Hepatocyte (in vitro differentiated cells): ENCODE measurements around the gene C6orf136. TPM values are rescaled to one million over a fixed set of nuclear protein-coding genes. Genes with fewer than 3 reads are reported as not detected.

Experiments
- DNase-seq: peaks from one replicate; pipeline ENCODE4 v3.0.0-alpha.2; 2016; ENCODE audit warnings: low spot score
- H2AFZ ChIP-seq: fragments of 200-600 bp; sonication (generic); 2 replicates; pipeline ENCODE4 v1.6.0; 2016; ENCODE audit warnings: antibody characterized with exemption, mild to moderate bottlenecking
- H3K27ac ChIP-seq: fragments of 200-600 bp; sonication (generic); 2 replicates; pipeline ENCODE4 v1.5.1; 2016; ENCODE audit warnings: mild to moderate bottlenecking
- H3K27me3 ChIP-seq: fragments of 200-600 bp; sonication (generic); 2 replicates; pipeline ENCODE4 v1.6.1; 2016
- H3K36me3 ChIP-seq: fragments of 200-600 bp; sonication (generic); replicated peaks from 2 replicates; pipeline ENCODE4 v1.5.1; 2016; ENCODE audit warnings: low read depth; ENCODE audit not compliant: insufficient read depth
- H3K4me1 ChIP-seq: fragments of 200-600 bp; sonication (generic); 2 replicates; pipeline ENCODE4 v1.5.1; 2016; ENCODE audit warnings: mild to moderate bottlenecking, moderate library complexity; ENCODE audit not compliant: insufficient read depth
- H3K4me2 ChIP-seq: fragments of 200-600 bp; sonication (generic); 2 replicates; pipeline ENCODE4 v1.6.0; 2016
- H3K4me3 ChIP-seq: fragments of 200-600 bp; sonication (generic); 2 replicates; pipeline ENCODE4 v1.5.1; 2016; ENCODE audit warnings: mild to moderate bottlenecking
- H3K79me2 ChIP-seq: fragments of 200-600 bp; sonication (generic); 2 replicates; pipeline ENCODE4 v1.6.0; 2017; ENCODE audit warnings: mild to moderate bottlenecking
- H3K9me2 ChIP-seq: fragments of 200-600 bp; sonication (generic); replicated peaks from 2 replicates; pipeline ENCODE4 v1.6.0; 2017; ENCODE audit warnings: mild to moderate bottlenecking; ENCODE audit not compliant: insufficient read depth
- H3K9me3 ChIP-seq: fragments of 200-600 bp; sonication (generic); 2 replicates; pipeline ENCODE4 v1.5.1; 2016; ENCODE audit warnings: low read depth, mild to moderate bottlenecking
- H4K20me1 ChIP-seq: fragments of 200-600 bp; sonication (generic); 2 replicates; pipeline ENCODE4 v1.6.0; 2016; ENCODE audit warnings: mild to moderate bottlenecking; ENCODE audit not compliant: insufficient read depth, poor library complexity, severe bottlenecking
- EZH2 ChIP-seq: fragments of 200-600 bp; sonication (generic); IDR thresholded peaks from 2 replicates; pipeline ENCODE4 v1.6.1; 2016; ENCODE audit warnings: antibody characterized with exemption, mild to moderate bottlenecking, borderline replicate concordance
- EZH2phosphoT487 ChIP-seq: fragments of 200-600 bp; sonication (generic); IDR thresholded peaks from one replicate; pipeline ENCODE4 v1.6.1; 2018; ENCODE audit warnings: antibody characterized with exemption, mild to moderate bottlenecking, low read depth, moderate library complexity; ENCODE audit not compliant: unreplicated experiment, severe bottlenecking
- WGBS: methylation state at CpG from one replicate; pipeline ENCODE4 v1.1.6; 2016; ENCODE audit warnings: low lambda C conversion rate; ENCODE audit errors: missing lambda C conversion rate; 5-methylcytosine and 5-hydroxymethylcytosine counted together
- polyA plus RNA-seq: library from polyadenylated mRNA; unstranded; fragments of >200 nt; fragmentation: Nextera tagmentation; extraction: Ambion mirVana; gene quantifications from 2 replicates; pipeline ENCODE4 v1.2.1, GENCODE V29; 2016
- total RNA-seq: library from RNA; depleted of rRNA; stranded (reverse); fragments of >200 nt; gene quantifications from 2 replicates; pipeline ENCODE4 v1.2.3, GENCODE V29; 2014
- TF ChIP-seq, protein P1 (sequence below): fragments of 200-600 bp; sonication (generic); IDR thresholded peaks from 2 replicates; pipeline ENCODE4 v1.5.1; 2016; ENCODE audit warnings: antibody characterized with exemption, mild to moderate bottlenecking; ENCODE audit not compliant: poor library complexity

Gene C6orf136
- total and polyA plus RNA-seq, 2 experiments from 2014 or later = 8.7 to 16.9 TPM

DNA sequence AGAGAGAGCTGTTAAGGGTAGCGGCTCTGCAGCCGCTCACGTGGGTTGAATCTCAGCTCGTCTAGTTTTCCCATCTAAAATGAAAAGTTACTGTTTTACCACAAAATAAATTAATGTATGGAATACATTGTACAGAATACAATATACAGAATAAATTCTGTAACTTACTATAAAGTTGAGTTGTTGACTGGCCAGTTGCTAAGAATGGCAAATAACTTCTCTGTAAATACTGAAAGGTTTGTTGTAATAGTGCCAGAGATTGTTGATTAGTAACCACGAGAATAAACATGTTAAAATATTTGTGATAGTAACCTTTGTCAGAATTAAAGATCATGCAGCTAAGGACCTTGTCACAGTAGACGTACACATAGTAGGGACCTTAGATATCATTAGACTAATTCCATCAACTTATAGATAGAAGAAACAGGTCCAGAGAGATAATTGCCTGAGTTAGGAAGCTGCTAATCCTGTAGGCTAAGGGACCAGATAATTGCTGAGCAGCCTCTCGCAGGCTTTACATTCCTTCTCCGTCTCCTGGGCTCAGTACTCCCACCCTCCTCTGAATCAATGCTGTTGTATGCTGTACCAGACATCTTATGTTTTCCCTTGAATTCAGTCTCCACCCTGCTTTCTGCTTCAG, 44.4 kb downstream of the C6orf136 start:
- Histone ChIP-seq H3K9me2 (no peaks in the 10 kb centered on the region), H2AFZ (peak overlapping the region; percentile 57), H3K4me2 (peak overlapping the region; percentile 77), H3K79me2 (peaks cover 19% of the 10 kb centered on the region), H3K36me3 (no peaks in the 10 kb centered on the region), H4K20me1 (no peaks in the 10 kb centered on the region), H3K4me3 (peak overlapping the region; percentile 13), H3K27ac (peak overlapping the region; percentile 79), H3K9me3 (no peaks in the 10 kb centered on the region), H3K27me3 (no peaks in the 10 kb centered on the region), H3K4me1 (peaks cover 14% of the 10 kb centered on the region)
- TF ChIP-seq EZH2 (no peak), EZH2phosphoT487 (no peak)
- TF ChIP-seq, protein P1, sequence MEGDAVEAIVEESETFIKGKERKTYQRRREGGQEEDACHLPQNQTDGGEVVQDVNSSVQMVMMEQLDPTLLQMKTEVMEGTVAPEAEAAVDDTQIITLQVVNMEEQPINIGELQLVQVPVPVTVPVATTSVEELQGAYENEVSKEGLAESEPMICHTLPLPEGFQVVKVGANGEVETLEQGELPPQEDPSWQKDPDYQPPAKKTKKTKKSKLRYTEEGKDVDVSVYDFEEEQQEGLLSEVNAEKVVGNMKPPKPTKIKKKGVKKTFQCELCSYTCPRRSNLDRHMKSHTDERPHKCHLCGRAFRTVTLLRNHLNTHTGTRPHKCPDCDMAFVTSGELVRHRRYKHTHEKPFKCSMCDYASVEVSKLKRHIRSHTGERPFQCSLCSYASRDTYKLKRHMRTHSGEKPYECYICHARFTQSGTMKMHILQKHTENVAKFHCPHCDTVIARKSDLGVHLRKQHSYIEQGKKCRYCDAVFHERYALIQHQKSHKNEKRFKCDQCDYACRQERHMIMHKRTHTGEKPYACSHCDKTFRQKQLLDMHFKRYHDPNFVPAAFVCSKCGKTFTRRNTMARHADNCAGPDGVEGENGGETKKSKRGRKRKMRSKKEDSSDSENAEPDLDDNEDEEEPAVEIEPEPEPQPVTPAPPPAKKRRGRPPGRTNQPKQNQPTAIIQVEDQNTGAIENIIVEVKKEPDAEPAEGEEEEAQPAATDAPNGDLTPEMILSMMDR = no peak
- no peak for DNase-seq
- 19% methylated on average over 8 of the region's 8 CpGs for WGBS

DNA sequence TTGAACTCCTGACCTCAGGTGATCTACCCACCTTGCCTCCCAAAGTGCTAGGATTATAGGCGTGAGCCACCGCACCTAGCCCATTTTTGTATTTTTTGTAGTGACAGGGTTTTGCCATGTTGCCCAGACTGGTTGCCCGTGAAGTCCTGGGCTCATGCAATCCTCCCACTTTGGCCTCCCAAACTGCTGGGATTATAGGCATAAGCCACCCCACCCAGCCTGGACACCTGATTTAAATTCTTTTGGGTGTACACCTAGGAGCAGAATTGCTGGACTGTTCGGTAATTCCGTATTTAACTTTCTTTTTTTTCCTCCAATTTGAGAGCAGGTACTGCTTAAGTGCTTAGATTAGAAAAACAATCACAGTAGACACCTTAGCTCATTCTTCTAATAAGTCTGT, 49.5 kb downstream of the C6orf136 start:
- Histone ChIP-seq H2AFZ (no peak overlapping the region), H3K4me3 (no peak overlapping the region), H3K36me3 (no peaks in the 10 kb centered on the region), H4K20me1 (no peaks in the 10 kb centered on the region), H3K9me3 (no peaks in the 10 kb centered on the region), H3K4me1 (peaks cover 4% of the 10 kb centered on the region), H3K79me2 (no peaks in the 10 kb centered on the region), H3K4me2 (no peak overlapping the region), H3K27me3 (no peaks in the 10 kb centered on the region), H3K9me2 (no peaks in the 10 kb centered on the region), H3K27ac (no peak overlapping the region)
- 95% methylated on average over 5 of the region's 5 CpGs for WGBS
- TF ChIP-seq EZH2 (no peak), EZH2phosphoT487 (no peak)
- TF ChIP-seq, protein P1 = no peak
- DNase-seq = no peak

DNA sequence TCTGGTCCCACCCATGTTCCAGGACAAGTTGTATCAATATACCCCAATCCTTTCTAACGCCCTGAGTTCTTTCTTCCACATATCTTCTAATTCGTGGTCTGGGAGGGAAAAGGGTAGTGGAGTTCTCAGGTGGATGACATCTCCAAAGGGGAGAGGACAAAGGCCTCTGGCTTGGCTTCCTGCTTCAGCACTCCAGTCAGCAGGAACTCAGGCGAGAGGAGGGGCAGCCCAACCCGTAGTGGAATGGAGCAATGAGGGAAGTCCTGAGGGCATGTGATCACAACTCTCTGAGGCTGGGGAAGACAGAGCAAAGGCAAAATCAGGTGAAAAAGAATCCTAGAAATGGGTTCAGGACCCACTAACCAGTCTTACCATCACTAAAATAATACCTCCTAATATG, 53.4 kb downstream of the C6orf136 start:
- Histone ChIP-seq H3K27ac (no peak overlapping the region), H3K4me2 (no peak overlapping the region), H3K4me3 (no peak overlapping the region), H2AFZ (no peak overlapping the region), H3K4me1 (peaks cover 4% of the 10 kb centered on the region), H3K9me2 (no peaks in the 10 kb centered on the region), H3K27me3 (no peaks in the 10 kb centered on the region), H3K79me2 (no peaks in the 10 kb centered on the region), H3K36me3 (no peaks in the 10 kb centered on the region), H4K20me1 (no peaks in the 10 kb centered on the region), H3K9me3 (no peaks in the 10 kb centered on the region)
- no peak for TF ChIP-seq EZH2
- whole genome bisulfite sequencing = 90% methylated on average over 4 of the region's 4 CpGs
- DNase-seq = no peak

Other genes with a start within 250 kb of the C6orf136 start
- 155 and 158 TPM in 2 replicates for gene HLA-E, start 157.6 kb upstream of the C6orf136 start, total RNA-seq
- gene HLA-E, start 157.6 kb upstream of the C6orf136 start, polyA plus RNA-seq = 141 and 163 TPM in 2 replicates
- 29.5 and 33.2 TPM in 2 replicates for gene GNL1, start 90.6 kb upstream of the C6orf136 start, total RNA-seq
- 81.1 and 101 TPM in 2 replicates for gene GNL1, start 90.6 kb upstream of the C6orf136 start, polyA plus RNA-seq
- 10.1 and 10.8 TPM in 2 replicates for gene PRR3, start 89.8 kb upstream of the C6orf136 start, total RNA-seq
- gene PRR3, start 89.8 kb upstream of the C6orf136 start, polyA plus RNA-seq = 7.8 and 9.3 TPM in 2 replicates
- 36.5 and 44.1 TPM in 2 replicates for gene ABCF1, start 75.7 kb upstream of the C6orf136 start, total RNA-seq
- gene ABCF1, start 75.7 kb upstream of the C6orf136 start, polyA plus RNA-seq = 62.0 and 71.3 TPM in 2 replicates
- gene PPP1R10, start 29.9 kb upstream of the C6orf136 start, total RNA-seq = 34.5 and 36.2 TPM in 2 replicates
- 38.2 and 38.6 TPM in 2 replicates for gene PPP1R10, start 29.9 kb upstream of the C6orf136 start, polyA plus RNA-seq
- gene MRPS18B, start 29.3 kb upstream of the C6orf136 start, total RNA-seq = 38.7 and 40.1 TPM in 2 replicates
- 59.4 and 60.9 TPM in 2 replicates for gene MRPS18B, start 29.3 kb upstream of the C6orf136 start, polyA plus RNA-seq
- gene ATAT1, start 20.3 kb upstream of the C6orf136 start, total RNA-seq = 6.9 and 7.0 TPM in 2 replicates
- 18.3 and 19.7 TPM in 2 replicates for gene ATAT1, start 20.3 kb upstream of the C6orf136 start, polyA plus RNA-seq
- gene DHX16, start 25.9 kb downstream of the C6orf136 start, total RNA-seq = 18.2 and 19.4 TPM in 2 replicates
- gene DHX16, start 25.9 kb downstream of the C6orf136 start, polyA plus RNA-seq = 28.4 and 31.4 TPM in 2 replicates
- gene PPP1R18, start 39.5 kb downstream of the C6orf136 start, total RNA-seq = 12.0 and 13.2 TPM in 2 replicates
- gene PPP1R18, start 39.5 kb downstream of the C6orf136 start, polyA plus RNA-seq = 11.3 and 11.7 TPM in 2 replicates
- gene NRM, start 43.9 kb downstream of the C6orf136 start, total RNA-seq = 7.2 and 7.8 TPM in 2 replicates
- gene NRM, start 43.9 kb downstream of the C6orf136 start, polyA plus RNA-seq = 17.2 and 21.0 TPM in 2 replicates
- 3.3 and 8.7 TPM in 2 replicates for gene MDC1, start 70.1 kb downstream of the C6orf136 start, total RNA-seq
- 9.8 and 9.9 TPM in 2 replicates for gene MDC1, start 70.1 kb downstream of the C6orf136 start, polyA plus RNA-seq
- gene TUBB, start 73.2 kb downstream of the C6orf136 start, total RNA-seq = 460 and 470 TPM in 2 replicates
- gene TUBB, start 73.2 kb downstream of the C6orf136 start, polyA plus RNA-seq = 414 and 433 TPM in 2 replicates
- 93.5 and 103 TPM in 2 replicates for gene FLOT1, start 95.6 kb downstream of the C6orf136 start, total RNA-seq
- gene FLOT1, start 95.6 kb downstream of the C6orf136 start, polyA plus RNA-seq = 144 and 148 TPM in 2 replicates
- gene IER3, start 97.4 kb downstream of the C6orf136 start, total RNA-seq = 173 and 193 TPM in 2 replicates
- 158 and 159 TPM in 2 replicates for gene IER3, start 97.4 kb downstream of the C6orf136 start, polyA plus RNA-seq
- gene DDR1, start 237.4 kb downstream of the C6orf136 start, total RNA-seq = 67.4 and 94.4 TPM in 2 replicates
- 94.4 and 104 TPM in 2 replicates for gene DDR1, start 237.4 kb downstream of the C6orf136 start, polyA plus RNA-seq